ENCODE data around the gene MAEA.

MAEA gene

DNA sequence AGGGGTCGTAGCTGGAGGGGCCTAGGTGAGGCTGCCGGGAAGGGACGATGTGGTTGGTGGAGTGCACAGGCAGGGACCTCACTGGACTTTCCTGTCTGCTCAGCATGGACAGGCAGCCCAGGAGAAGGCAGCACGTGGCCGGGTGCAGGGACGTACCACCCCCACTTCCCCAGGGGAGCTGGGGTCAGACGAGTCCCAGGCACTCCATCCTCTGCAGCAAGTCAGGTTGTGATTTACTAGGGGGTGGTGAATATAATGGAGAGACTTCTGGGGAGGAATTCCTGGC lies 39.2 kb upstream of the MAEA start:
- H2BK5ac ChIP-seq (ENCODE audit: low read depth, low read length, poor library complexity, severe bottlenecking), result no peak overlapping the region
- no peak for DNase-seq
- 99% methylated on average over 7 of the region's 7 CpGs for WGBS

DNA sequence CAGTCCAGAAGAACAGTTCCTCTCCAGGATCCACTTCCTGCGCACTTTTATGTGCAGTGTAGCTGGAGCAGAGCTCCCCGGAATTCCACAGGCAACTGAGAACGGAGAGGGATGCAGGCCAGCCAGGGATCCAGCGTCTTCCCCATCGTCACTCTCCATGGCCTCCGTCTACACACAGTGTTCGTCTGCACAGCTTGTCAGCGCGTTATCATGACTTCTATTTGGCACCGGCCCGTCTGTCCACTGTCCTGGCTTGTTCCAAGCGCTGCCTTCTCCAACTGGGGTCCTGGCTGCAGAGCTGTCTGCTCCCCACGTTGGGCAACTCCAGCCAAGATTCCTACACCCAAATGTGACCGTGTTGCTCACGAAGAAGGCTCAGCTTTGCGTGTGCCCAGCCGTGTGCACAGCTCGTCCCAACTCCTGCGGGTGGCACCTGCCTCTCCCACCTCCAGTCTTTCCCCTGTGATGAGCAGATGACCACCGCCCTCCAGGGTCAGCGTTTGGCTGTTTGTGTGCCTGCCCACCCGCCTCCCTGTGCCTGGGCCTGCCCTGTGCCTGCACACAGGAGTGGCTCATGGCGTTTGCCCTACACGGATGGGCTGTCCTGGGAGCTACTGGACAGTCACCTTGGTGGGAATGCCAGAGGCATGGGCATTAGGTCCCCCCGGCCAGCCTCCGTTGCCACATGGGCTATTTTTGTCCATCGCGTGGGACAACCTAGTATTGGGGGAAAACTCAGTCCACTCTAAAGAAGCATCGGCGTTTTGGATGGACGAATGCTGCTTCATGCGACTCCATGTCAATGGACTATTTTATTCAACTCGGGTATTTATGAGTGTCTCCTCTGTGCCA lies 38.5 kb upstream of the MAEA start:
- WGBS, result 98% methylated on average over 33 of the region's 33 CpGs
- H2AFZ ChIP-seq (ENCODE audit: low read depth, low read length), result no peak overlapping the region
- H3K27ac ChIP-seq (ENCODE audit: low read length, poor library complexity, severe bottlenecking), result no peak overlapping the region
- H3K4me3 ChIP-seq (ENCODE audit: insufficient read depth in 1 of 2, low read depth in 1 of 2, low read length in 2 of 2), result no peak overlapping the region
- H2BK120ac ChIP-seq (ENCODE audit: low read depth, low read length), result no peak overlapping the region
- no peak overlapping the region for H2BK15ac ChIP-seq (ENCODE audit: low read depth, poor library complexity, severe bottlenecking)
- no peak overlapping the region for H3K23ac ChIP-seq (ENCODE audit: low read length in 2 of 2)
- H3K9me3 ChIP-seq (ENCODE audit: control insufficient read depth, low read length), result peaks cover 13% of the 10 kb centered on the region
- H3K4ac ChIP-seq (ENCODE audit: low read depth in 1 of 2, low read length in 2 of 2), result no peak overlapping the region
- peaks cover 20% of the 10 kb centered on the region for H3K4me1 ChIP-seq (ENCODE audit: control insufficient read depth, insufficient read depth, low read depth, low read length)
- H3K27me3 ChIP-seq (ENCODE audit: control insufficient read depth in 1 of 2, insufficient read depth in 1 of 2, low read length in 2 of 2), result no peaks in the 10 kb centered on the region
- H3K18ac ChIP-seq (ENCODE audit: low read depth in 1 of 2, low read length in 2 of 2), result no peak overlapping the region
- H2BK5ac ChIP-seq (ENCODE audit: low read depth, low read length, poor library complexity, severe bottlenecking), result no peak overlapping the region
- DNase-seq, result no peak
- no peak overlapping the region for H3K9ac ChIP-seq (ENCODE audit: low read length)
- H4K8ac ChIP-seq (ENCODE audit: low read length), result no peak overlapping the region
- no peak overlapping the region for H2BK12ac ChIP-seq (ENCODE audit: low read length in 2 of 2)
- peaks cover 21 to 27% of the 10 kb centered on the region in 2 experiments for H3K36me3 ChIP-seq (ENCODE audit: control insufficient read depth in 1 of 2, insufficient read depth in 2 of 2, low read depth in 1 of 2, low read length in 2 of 2)
- H3K79me1 ChIP-seq (replicated peaks; ENCODE audit: low read length, poor library complexity, severe bottlenecking), result peaks cover 20% of the 10 kb centered on the region
- H2AK5ac ChIP-seq (ENCODE audit: low read length, severe bottlenecking), result no peak overlapping the region
- no peak overlapping the region for H3K4me2 ChIP-seq (ENCODE audit: low read length, poor library complexity, severe bottlenecking)
- no peak overlapping the region for H3K14ac ChIP-seq (ENCODE audit: low read length in 2 of 2)
- no peak overlapping the region for H4K91ac ChIP-seq (ENCODE audit: low read length)

More for the DNA sequence above, 39.2 kb upstream of the MAEA start:
- peaks cover 20% of the 10 kb centered on the region for H3K79me1 ChIP-seq (replicated peaks; ENCODE audit: low read length, poor library complexity, severe bottlenecking)
- no peak overlapping the region for H2BK120ac ChIP-seq (ENCODE audit: low read depth, low read length)
- no peak overlapping the region for H3K27ac ChIP-seq (ENCODE audit: low read length, poor library complexity, severe bottlenecking)
- H3K14ac ChIP-seq (ENCODE audit: low read length in 2 of 2), result peak overlapping the region in 1 of 2 experiments; percentile 15
- H2BK12ac ChIP-seq (ENCODE audit: low read length in 2 of 2), result no peak overlapping the region
- H2AK5ac ChIP-seq (ENCODE audit: low read length, severe bottlenecking), result no peak overlapping the region
- H3K4ac ChIP-seq (ENCODE audit: low read depth in 1 of 2, low read length in 2 of 2), result no peak overlapping the region
- no peak overlapping the region for H3K4me2 ChIP-seq (ENCODE audit: low read length, poor library complexity, severe bottlenecking)
- H3K27me3 ChIP-seq (ENCODE audit: control insufficient read depth in 1 of 2, insufficient read depth in 1 of 2, low read length in 2 of 2), result no peaks in the 10 kb centered on the region
- no peak overlapping the region for H2AFZ ChIP-seq (ENCODE audit: low read depth, low read length)
- peak overlapping the region; percentile 90 for H3K9ac ChIP-seq (ENCODE audit: low read length)
- H3K9me3 ChIP-seq (ENCODE audit: control insufficient read depth, low read length), result peaks cover 6% of the 10 kb centered on the region
- no peak overlapping the region for H3K23ac ChIP-seq (ENCODE audit: low read length in 2 of 2)
- H4K91ac ChIP-seq (ENCODE audit: low read length), result no peak overlapping the region
- peaks cover 26 to 27% of the 10 kb centered on the region in 2 experiments for H3K36me3 ChIP-seq (ENCODE audit: control insufficient read depth in 1 of 2, insufficient read depth in 2 of 2, low read depth in 1 of 2, low read length in 2 of 2)
- H4K8ac ChIP-seq (ENCODE audit: low read length), result no peak overlapping the region
- no peak overlapping the region for H3K18ac ChIP-seq (ENCODE audit: low read depth in 1 of 2, low read length in 2 of 2)
- H3K4me1 ChIP-seq (ENCODE audit: control insufficient read depth, insufficient read depth, low read depth, low read length), result peaks cover 27% of the 10 kb centered on the region
- H3K4me3 ChIP-seq (ENCODE audit: insufficient read depth in 1 of 2, low read depth in 1 of 2, low read length in 2 of 2), result peak overlapping the region in 1 of 2 experiments; percentile 82
- H2BK15ac ChIP-seq (ENCODE audit: low read depth, poor library complexity, severe bottlenecking), result no peak overlapping the region

DNA sequence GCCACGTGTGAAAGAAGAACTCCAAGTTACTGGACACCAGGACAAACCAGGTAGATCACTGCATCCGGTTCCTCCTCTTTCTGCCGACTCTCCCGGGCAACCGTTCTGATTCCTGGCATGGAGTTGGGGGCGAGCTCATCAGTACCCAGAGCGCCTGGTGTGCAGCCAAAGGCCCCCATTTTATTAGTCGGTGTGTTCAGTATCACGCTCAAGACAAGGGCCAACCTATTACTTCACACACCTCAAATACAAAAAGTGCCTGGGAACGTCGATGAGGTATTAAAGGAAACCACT lies 38.0 kb upstream of the MAEA start:
- Histone ChIP-seq H3K36me3 (ENCODE audit: control insufficient read depth in 1 of 2, insufficient read depth in 2 of 2, low read depth in 1 of 2, low read length in 2 of 2) (peaks cover 18 to 27% of the 10 kb centered on the region in 2 experiments), H3K14ac (ENCODE audit: low read length in 2 of 2) (no peak overlapping the region), H3K4me2 (ENCODE audit: low read length, poor library complexity, severe bottlenecking) (no peak overlapping the region), H2BK12ac (ENCODE audit: low read length in 2 of 2) (no peak overlapping the region), H3K9me3 (ENCODE audit: control insufficient read depth, low read length) (peaks cover 18% of the 10 kb centered on the region), H3K9ac (ENCODE audit: low read length) (no peak overlapping the region), H2BK5ac (ENCODE audit: low read depth, low read length, poor library complexity, severe bottlenecking) (no peak overlapping the region), H3K18ac (ENCODE audit: low read depth in 1 of 2, low read length in 2 of 2) (no peak overlapping the region), H4K8ac (ENCODE audit: low read length) (no peak overlapping the region), H3K79me1 (replicated peaks; ENCODE audit: low read length, poor library complexity, severe bottlenecking) (peaks cover 20% of the 10 kb centered on the region), H2BK15ac (ENCODE audit: low read depth, poor library complexity, severe bottlenecking) (no peak overlapping the region), H3K4me3 (ENCODE audit: insufficient read depth in 1 of 2, low read depth in 1 of 2, low read length in 2 of 2) (no peak overlapping the region), H3K27me3 (ENCODE audit: control insufficient read depth in 1 of 2, insufficient read depth in 1 of 2, low read length in 2 of 2) (no peaks in the 10 kb centered on the region), H2BK120ac (ENCODE audit: low read depth, low read length) (no peak overlapping the region), H3K27ac (ENCODE audit: low read length, poor library complexity, severe bottlenecking) (no peak overlapping the region), H4K91ac (ENCODE audit: low read length) (no peak overlapping the region), H3K4ac (ENCODE audit: low read depth in 1 of 2, low read length in 2 of 2) (no peak overlapping the region), H3K4me1 (ENCODE audit: control insufficient read depth, insufficient read depth, low read depth, low read length) (peaks cover 15% of the 10 kb centered on the region), H2AFZ (ENCODE audit: low read depth, low read length) (no peak overlapping the region), H3K23ac (ENCODE audit: low read length in 2 of 2) (no peak overlapping the region), H2AK5ac (ENCODE audit: low read length, severe bottlenecking) (no peak overlapping the region)
- WGBS, result 98% methylated on average over 11 of the region's 11 CpGs
- DNase-seq, result no peak

DNA sequence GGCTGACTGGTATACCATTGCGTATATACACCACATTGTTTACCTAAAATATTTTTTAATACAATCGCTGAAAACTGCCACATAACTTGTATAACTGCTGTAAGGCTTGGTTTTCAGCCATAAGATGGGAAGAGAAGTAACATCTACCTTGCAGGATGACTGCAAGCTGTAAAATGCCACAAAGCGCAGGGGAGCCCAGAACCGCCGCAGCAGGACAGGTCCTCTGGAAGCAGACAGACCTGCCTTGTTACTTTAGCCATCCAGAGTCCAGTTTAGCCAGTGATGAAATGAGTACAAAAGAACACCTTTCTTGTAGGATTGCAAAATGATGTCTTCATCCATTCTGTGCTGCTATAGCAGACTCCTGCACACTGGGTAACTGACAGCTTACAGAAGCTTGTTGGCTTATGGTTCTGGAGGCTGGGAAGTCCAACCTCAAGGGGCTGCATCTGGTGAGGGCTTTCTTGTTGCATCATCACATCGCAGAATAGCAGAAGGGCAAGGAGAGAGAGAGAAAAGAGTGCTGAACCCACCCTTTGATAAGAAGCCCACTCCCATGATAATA lies 36.7 kb upstream of the MAEA start:
- Histone ChIP-seq H3K23ac (ENCODE audit: low read length in 2 of 2) (no peak overlapping the region), H2BK120ac (ENCODE audit: low read depth, low read length) (no peak overlapping the region), H3K18ac (ENCODE audit: low read depth in 1 of 2, low read length in 2 of 2) (no peak overlapping the region), H2BK15ac (ENCODE audit: low read depth, poor library complexity, severe bottlenecking) (no peak overlapping the region), H3K79me1 (replicated peaks; ENCODE audit: low read length, poor library complexity, severe bottlenecking) (peaks cover 20% of the 10 kb centered on the region), H3K27ac (ENCODE audit: low read length, poor library complexity, severe bottlenecking) (no peak overlapping the region), H3K27me3 (ENCODE audit: control insufficient read depth in 1 of 2, insufficient read depth in 1 of 2, low read length in 2 of 2) (no peaks in the 10 kb centered on the region), H3K14ac (ENCODE audit: low read length in 2 of 2) (no peak overlapping the region), H2BK12ac (ENCODE audit: low read length in 2 of 2) (no peak overlapping the region), H3K9ac (ENCODE audit: low read length) (no peak overlapping the region), H3K9me3 (ENCODE audit: control insufficient read depth, low read length) (peaks cover 30% of the 10 kb centered on the region), H2AK5ac (ENCODE audit: low read length, severe bottlenecking) (no peak overlapping the region), H3K4me2 (ENCODE audit: low read length, poor library complexity, severe bottlenecking) (no peak overlapping the region), H3K4ac (ENCODE audit: low read depth in 1 of 2, low read length in 2 of 2) (no peak overlapping the region), H3K4me1 (ENCODE audit: control insufficient read depth, insufficient read depth, low read depth, low read length) (peaks cover 8% of the 10 kb centered on the region), H3K4me3 (ENCODE audit: insufficient read depth in 1 of 2, low read depth in 1 of 2, low read length in 2 of 2) (no peak overlapping the region), H2AFZ (ENCODE audit: low read depth, low read length) (no peak overlapping the region), H2BK5ac (ENCODE audit: low read depth, low read length, poor library complexity, severe bottlenecking) (no peak overlapping the region), H4K91ac (ENCODE audit: low read length) (no peak overlapping the region), H4K8ac (ENCODE audit: low read length) (no peak overlapping the region), H3K36me3 (ENCODE audit: control insufficient read depth in 1 of 2, insufficient read depth in 2 of 2, low read depth in 1 of 2, low read length in 2 of 2) (peaks cover 18 to 27% of the 10 kb centered on the region in 2 experiments)
- no peak for DNase-seq
- 99% methylated on average over 6 of the region's 6 CpGs for WGBS

Measured in mesenchymal stem cell (in vitro differentiated cells and primary cell).